HG03342 (cell line): ENCODE results near the gene TIMM8B.
A peak's percentile ranks its signal among the peaks of the same experiment; 100 is the strongest.
"Not testable (repeated sequence)": the region's sequence is repeated elsewhere in the genome, so short reads cannot be mapped to it uniquely, and the experiment has no call there.

Experiments
- ATAC-seq: cut with Tn5 transposase; IDR thresholded peaks from one replicate; pipeline ENCODE4 v1.9.1; 2021; ENCODE audit warnings: mild to moderate bottlenecking, moderate library complexity; ENCODE audit not compliant: unreplicated experiment

Gene TIMM8B, protein sequence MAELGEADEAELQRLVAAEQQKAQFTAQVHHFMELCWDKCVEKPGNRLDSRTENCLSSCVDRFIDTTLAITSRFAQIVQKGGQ

GRCh38 chr11:112086422-112087191, at the start of gene TIMM8B, which contains the start of gene SDHD:
TSS of gene TIMM8B (minus strand) at chr11:112086756. CDS start at chr11:112086723, 33 bp downstream.
TSS of gene SDHD (plus strand) at chr11:112086873. CDS start at chr11:112086908, 35 bp downstream.
- ATAC-seq = peak; percentile 86

GRCh38 chr11:112134473-112134872, 47.9 kb upstream of the TIMM8B start:
- ATAC-seq = no peak

- ATAC-seq = no peak
Measured at GRCh38 chr11:112132737-112133136, 46.2 kb upstream of the TIMM8B start.

- ATAC-seq = no peak
Measured at GRCh38 chr11:112129656-112130055, 43.1 kb upstream of the TIMM8B start.

DNA sequence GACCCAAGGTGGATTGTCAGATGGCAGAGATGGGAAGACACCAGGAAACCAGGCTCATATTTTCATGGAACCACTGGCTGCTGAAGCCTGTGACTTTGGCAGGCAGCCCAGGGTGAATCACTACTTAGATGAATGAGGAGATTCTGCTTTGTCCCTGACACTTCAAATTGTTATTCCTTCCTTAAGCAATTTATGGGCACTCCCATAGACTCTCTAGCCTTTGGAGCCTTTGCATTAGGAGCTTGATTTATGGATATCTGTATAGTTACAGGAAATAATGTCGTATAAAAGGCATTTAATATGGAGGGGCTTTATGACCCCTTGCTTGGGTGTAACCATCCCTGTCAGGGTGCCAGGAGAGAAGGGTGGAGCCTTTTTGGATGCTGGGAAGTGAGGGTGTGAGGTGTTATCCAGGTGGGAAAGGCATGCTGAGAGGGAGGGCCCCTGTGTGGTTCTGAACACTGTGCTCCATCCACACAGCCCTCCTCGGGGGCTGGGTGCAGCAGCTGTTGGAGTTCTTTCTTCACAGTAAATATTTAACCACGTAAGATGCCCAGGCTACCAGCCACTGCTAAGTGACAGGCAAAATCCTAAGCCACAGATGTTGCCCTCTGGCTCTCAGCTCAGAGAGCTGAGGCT, 42.0 kb upstream of the TIMM8B start:
- no peak for ATAC-seq

- no peak for ATAC-seq
Measured at GRCh38 chr11:112127056-112127455, 40.5 kb upstream of the TIMM8B start.

GRCh38 chr11:112123129-112123528, 36.6 kb upstream of the TIMM8B start:
- no peak for ATAC-seq

GRCh38 chr11:112121981-112122615, 35.5 kb upstream of the TIMM8B start:
- ATAC-seq = no peak

- no peak for ATAC-seq
Measured at GRCh38 chr11:112118176-112118575, 31.6 kb upstream of the TIMM8B start.

DNA sequence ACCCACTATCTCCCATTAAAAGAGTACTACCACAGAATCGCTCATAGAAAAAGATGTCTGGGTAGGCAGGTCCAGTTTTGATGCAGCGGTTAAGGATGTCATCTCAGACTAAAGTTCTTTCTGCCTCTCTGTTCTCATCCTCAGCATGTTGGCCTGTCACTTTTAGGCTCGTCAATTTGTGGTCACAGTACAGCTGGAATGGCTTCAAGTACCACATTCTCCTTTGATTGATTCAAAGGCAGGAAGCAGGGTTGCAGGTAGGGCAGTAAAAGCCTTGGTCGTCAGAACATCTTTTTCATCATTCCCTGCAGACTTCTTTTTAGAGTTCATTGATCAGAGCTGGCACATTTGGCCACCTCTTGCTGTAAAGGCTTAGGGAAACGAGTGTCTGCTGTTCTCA, 28.8 kb upstream of the TIMM8B start:
- no peak for ATAC-seq

- no peak for ATAC-seq
Measured at GRCh38 chr11:112114460-112114859, 27.9 kb upstream of the TIMM8B start.

GRCh38 chr11:112113539-112114457, 27.2 kb upstream of the TIMM8B start:
- ATAC-seq = no peak

DNA sequence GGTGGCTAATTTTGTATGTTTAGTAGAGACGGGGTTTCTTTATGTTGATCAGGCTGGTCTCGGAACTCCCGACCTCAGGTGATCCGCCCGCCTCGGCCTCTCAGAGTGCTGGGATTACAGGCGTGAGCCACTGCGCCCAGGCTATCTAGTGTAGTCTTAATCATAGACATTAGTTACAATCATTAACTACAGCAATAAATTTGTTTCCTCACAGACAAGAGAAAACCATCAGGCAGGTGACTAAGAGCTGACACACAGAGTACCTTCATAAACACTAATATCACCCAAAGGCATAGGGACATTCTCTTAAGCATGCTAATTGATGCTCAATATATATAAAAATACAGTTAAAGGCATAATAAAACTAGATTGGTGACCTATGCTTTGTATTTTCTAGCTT, 19.5 kb upstream of the TIMM8B start:
- ATAC-seq = no peak

- no peak for ATAC-seq
Measured at GRCh38 chr11:112103446-112103845, 16.9 kb upstream of the TIMM8B start.

- no peak for ATAC-seq
Measured at GRCh38 chr11:112100462-112100861, 13.9 kb upstream of the TIMM8B start.

- no peak for ATAC-seq
Measured at GRCh38 chr11:112097734-112098528, 11.4 kb upstream of the TIMM8B start.

DNA sequence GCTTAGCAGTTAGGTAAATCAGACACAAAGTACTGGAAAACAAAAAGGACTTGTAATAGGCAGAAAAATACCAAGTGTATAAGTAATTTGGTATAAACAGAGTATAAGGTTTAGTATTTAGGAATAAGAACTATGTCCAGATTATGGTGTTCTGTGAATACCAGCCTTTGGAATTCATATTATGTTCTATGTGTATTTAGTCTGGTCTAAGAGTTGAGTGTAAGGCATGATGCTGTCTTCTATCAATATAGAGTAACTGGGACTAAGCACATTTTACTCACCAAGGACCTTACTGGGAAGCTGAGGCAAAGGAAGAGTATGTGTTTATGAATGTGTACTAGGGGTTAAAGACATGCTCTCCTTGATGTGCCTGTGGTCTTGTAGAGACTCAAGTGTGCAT, 9.6 kb upstream of the TIMM8B start:
- no peak for ATAC-seq

- not testable (repeated sequence) for ATAC-seq
Measured at GRCh38 chr11:112095302-112095701, 8.7 kb upstream of the TIMM8B start.

GRCh38 chr11:112087212-112087611, 656 bp upstream of the TIMM8B start:
- no peak for ATAC-seq
